Thyroid gland (tissue), 4 donors: ENCODE measurements around the gene LPCAT1. TPM values are rescaled to one million over a fixed set of nuclear protein-coding genes. Genes with fewer than 3 reads are reported as not detected.
"Not testable (repeated sequence)": the region's sequence is repeated elsewhere in the genome, so short reads cannot be mapped to it uniquely, and the experiment has no call there.

Experiments used
- DNase-seq, 2 donors: peaks; one replicate each; pipeline ENCODE4 v3.0.0-alpha.2; 2019
- H3K27ac ChIP-seq, 3 donors: fragments of 200-600 bp; sonication (generic); 1 replicate in 2 of 3; 2 replicates in 1 of 3; pipeline ENCODE4 v1.5.1; 2016 to 2019; ENCODE audit warnings: mild to moderate bottlenecking in 1 of 3, moderate library complexity in 1 of 3
- H3K27me3 ChIP-seq: fragments of 200-600 bp; sonication (generic); one replicate; pipeline ENCODE4 v1.5.1; 2019
- H3K36me3 ChIP-seq, 2 donors: fragments of 200-600 bp; sonication (generic); one replicate each; pipeline ENCODE4 v1.5.1; 2016 to 2019
- H3K4me1 ChIP-seq, 2 donors: fragments of 200-600 bp; sonication (generic); one replicate each; pipeline ENCODE4 v1.5.1; 2017 to 2019
- H3K4me3 ChIP-seq, 3 donors: fragments of 200-600 bp; sonication (generic); replicated peaks in 1 of 3; 1 replicate in 2 of 3; 2 replicates in 1 of 3; pipeline ENCODE4 v1.5.1; 2016; ENCODE audit warnings: mild to moderate bottlenecking in 1 of 3
- H3K9me3 ChIP-seq: fragments of 200-600 bp; sonication (generic); one replicate; pipeline ENCODE4 v1.5.1; 2017
- POLR2A ChIP-seq, 2 donors: fragments of 450-650 bp; IDR thresholded peaks; one replicate each; pipeline ENCODE4 v1.6.1; 2017; ENCODE audit warnings: antibody characterized with exemption in 2 of 2, mild to moderate bottlenecking in 2 of 2, moderate library complexity in 1 of 2
- WGBS, 2 donors: methylation state at CpG; one replicate each; pipeline ENCODE4 v1.1.5; 2017; 5-methylcytosine and 5-hydroxymethylcytosine counted together
- intact Hi-C: fragments of 100-400 bp; cut with DNase I; formaldehyde crosslinking; loops from one replicate; pipeline ENCODE4 v1.15.1; 2023
- total RNA-seq, 4 donors: library from RNA; depleted of rRNA; stranded (reverse); fragments of >200 nt; gene quantifications; one replicate each; pipeline ENCODE4 v1.2.3, GENCODE V29; 2016
- TF ChIP-seq, protein P1 (sequence below), 6 experiments: fragments of 200-600 bp in 3 of 6; fragments of 450-650 bp in 3 of 6; sonication (generic) in 3 of 6; IDR thresholded peaks; one replicate each; pipeline ENCODE4 v1.5.1; 2016 to 2019; ENCODE audit warnings: antibody characterized with exemption in 6 of 6, mild to moderate bottlenecking in 2 of 6, inconsistent platforms in 1 of 6, moderate library complexity in 1 of 6

LPCAT1 gene, protein sequence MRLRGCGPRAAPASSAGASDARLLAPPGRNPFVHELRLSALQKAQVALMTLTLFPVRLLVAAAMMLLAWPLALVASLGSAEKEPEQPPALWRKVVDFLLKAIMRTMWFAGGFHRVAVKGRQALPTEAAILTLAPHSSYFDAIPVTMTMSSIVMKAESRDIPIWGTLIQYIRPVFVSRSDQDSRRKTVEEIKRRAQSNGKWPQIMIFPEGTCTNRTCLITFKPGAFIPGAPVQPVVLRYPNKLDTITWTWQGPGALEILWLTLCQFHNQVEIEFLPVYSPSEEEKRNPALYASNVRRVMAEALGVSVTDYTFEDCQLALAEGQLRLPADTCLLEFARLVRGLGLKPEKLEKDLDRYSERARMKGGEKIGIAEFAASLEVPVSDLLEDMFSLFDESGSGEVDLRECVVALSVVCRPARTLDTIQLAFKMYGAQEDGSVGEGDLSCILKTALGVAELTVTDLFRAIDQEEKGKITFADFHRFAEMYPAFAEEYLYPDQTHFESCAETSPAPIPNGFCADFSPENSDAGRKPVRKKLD
- 10 to 100 TPM; 30.9 to 35.7 (median 33.3) TPM for total RNA-seq

DNA sequence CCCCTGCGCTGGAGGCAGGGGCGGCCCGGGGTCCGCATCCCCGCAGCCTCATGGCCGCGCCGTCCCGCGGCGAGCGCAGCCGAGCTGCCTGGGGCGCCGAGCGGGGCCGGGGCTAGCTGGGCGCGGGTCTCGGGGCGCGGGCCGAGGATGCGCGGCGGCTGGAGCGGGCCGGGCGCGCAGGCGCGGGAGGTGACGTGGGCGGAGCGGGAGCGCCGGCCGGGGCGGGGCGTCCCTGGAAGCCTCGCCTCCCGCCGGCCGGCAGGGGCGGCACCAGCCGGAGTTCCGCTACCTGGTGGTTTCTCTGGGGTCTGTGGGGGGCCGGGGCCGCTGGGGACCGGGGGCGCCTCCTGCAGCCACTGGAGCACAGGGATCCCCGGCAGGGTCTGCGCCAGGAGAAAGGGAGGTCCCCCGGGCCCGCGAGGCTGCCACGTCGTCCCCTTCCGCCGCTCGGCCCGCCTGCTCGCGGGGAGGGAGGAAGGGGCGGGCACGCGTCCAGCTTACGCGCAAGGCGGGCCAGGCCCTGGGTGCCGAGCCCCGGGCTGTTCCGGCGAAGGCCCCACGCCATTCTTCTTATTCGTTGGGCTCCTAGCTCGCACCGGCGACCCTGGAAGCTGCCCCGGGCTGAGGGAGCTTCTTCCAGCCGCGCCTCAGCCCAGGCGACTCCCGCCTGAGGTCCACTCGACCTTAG is at the start of gene LPCAT1:
Gene LPCAT1, minus strand, starts transcription at position 168 of the 688 bp plus-strand sequence. Its CDS starts 116 bp downstream, at position 52.
- peak; percentile 68 to 69 for DNase-seq
- Histone ChIP-seq H3K27ac (peak within 1 kb of the TSS; percentile 66 to 85 (median 81)), H3K9me3 (no peaks in the 10 kb centered on the region), H3K36me3 (no peaks in the 10 kb centered on the region), H3K4me3 (peak within 1 kb of the TSS in 2 of 3 donors; percentile 66 to 71), H3K27me3 (no peaks in the 10 kb centered on the region), H3K4me1 (peaks cover 3 to 19% of the 10 kb centered on the region in 2 donors)
- 1 to 35% methylated on average over 8 to 24 of the region's 85 CpGs for WGBS, 2 donors
- intact Hi-C loops, result no loop called here
- TF ChIP-seq, protein P1, sequence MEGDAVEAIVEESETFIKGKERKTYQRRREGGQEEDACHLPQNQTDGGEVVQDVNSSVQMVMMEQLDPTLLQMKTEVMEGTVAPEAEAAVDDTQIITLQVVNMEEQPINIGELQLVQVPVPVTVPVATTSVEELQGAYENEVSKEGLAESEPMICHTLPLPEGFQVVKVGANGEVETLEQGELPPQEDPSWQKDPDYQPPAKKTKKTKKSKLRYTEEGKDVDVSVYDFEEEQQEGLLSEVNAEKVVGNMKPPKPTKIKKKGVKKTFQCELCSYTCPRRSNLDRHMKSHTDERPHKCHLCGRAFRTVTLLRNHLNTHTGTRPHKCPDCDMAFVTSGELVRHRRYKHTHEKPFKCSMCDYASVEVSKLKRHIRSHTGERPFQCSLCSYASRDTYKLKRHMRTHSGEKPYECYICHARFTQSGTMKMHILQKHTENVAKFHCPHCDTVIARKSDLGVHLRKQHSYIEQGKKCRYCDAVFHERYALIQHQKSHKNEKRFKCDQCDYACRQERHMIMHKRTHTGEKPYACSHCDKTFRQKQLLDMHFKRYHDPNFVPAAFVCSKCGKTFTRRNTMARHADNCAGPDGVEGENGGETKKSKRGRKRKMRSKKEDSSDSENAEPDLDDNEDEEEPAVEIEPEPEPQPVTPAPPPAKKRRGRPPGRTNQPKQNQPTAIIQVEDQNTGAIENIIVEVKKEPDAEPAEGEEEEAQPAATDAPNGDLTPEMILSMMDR (IDR thresholded peaks at IDR 0.05), result peak in 1 of 6 experiments; percentile 16
- peak in 1 of 2 donors; percentile 61 for TF ChIP-seq POLR2A (IDR thresholded peaks at IDR 0.05)

DNA sequence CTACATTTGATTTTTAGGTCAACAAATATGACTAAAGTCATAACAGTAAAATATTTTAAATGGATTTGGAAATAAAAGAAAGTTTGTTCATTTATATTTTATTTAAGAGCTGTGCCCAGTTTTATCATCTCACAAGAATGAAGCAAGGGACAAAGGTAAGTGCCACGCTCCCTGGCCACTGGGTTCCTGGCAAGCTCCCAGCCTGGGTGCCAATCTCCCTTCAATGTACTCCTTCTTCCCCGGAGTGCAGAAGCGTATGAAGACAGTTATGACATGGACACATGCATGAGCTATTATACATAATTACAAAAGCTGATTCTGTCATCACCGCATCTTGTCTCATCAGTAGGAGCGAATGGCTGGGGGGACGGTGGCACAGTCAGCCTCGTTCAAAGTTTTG is 48.1 kb upstream of the LPCAT1 start:
- H3K27ac ChIP-seq, H3K36me3 ChIP-seq, DNase-seq, intact Hi-C loops, H3K27me3 ChIP-seq, H3K4me3 ChIP-seq, H3K9me3 ChIP-seq: not testable (repeated sequence)
- H3K4me1 ChIP-seq, result peaks cover 12 to 16% of the 10 kb centered on the region in 2 donors
- WGBS, 2 donors, result 96 to 97% methylated on average over 7 of the region's 7 CpGs

DNA sequence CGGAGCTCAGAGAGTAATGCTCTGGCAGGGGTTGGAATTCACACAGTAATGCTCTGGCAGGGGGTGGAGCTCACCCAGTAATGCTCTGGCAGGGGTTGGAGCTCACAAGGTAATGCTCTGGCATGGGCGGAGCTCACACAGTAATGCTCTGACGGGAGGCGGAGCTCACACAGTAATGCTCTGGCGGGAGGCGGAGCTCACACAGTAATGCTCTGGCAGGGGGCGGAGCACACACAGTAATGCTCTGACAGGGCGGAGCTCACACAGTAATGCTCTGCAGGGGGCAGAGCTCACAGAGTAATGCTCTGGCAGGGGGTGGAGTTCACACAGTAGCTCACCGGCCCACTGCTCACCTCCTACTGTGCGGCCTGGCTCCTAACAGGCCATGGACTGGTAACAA is 47.2 kb upstream of the LPCAT1 start:
- TF ChIP-seq, protein P1 (IDR thresholded peaks at IDR 0.05), result no peak
- TF ChIP-seq POLR2A (IDR thresholded peaks at IDR 0.05), result no peak
- Histone ChIP-seq H3K4me1 (peaks cover 12 to 16% of the 10 kb centered on the region in 2 donors), H3K4me3 (no peak overlapping the region), H3K9me3 (no peaks in the 10 kb centered on the region), H3K27ac (no peak overlapping the region), H3K27me3 (no peaks in the 10 kb centered on the region), H3K36me3 (peaks cover 0 to 3% of the 10 kb centered on the region in 2 donors)
- intact Hi-C loops, result no loop called here
- no peak for DNase-seq
- 91 to 99% methylated on average over 9 to 10 of the region's 10 CpGs for WGBS, 2 donors

DNA sequence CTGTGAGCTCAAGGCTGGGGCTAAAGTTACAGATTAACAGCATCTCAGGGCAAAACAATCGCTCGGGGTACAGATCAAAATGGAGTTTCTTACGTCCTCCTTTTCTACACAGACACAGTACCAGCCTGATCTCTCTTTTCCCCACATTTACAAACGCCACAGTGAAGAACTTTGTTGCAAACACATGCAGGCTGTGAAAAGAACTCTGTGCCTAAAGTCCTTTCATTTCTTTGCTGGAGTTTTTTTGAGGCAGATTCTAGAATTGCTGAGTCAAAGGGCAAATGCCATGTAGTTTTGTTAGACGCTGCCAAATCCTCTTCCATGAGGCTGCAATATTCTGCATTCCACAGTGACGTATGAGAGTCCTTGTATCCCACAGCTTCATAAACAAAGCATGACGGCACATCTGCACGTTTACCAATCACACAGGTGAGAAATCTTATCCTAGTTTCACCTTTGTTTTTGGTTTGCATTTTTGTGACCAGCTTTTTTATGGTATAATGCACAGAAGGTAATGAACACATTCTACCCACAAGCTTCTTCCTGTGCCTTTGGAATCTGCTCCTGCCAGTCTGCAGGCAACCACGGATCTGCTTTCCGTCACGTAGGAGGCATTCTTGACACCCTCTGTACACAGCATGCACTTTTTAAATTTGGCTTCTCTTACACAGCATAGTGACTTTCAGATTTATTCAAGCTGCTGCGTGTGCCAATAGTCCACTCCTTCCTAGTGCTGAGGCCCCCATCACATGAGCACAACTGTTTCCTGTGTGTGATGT is 44.6 kb upstream of the LPCAT1 start:
- no peak overlapping the region for H3K4me3 ChIP-seq
- peak; percentile 49 to 65 for DNase-seq
- TF ChIP-seq POLR2A (IDR thresholded peaks at IDR 0.05), result no peak
- TF ChIP-seq, protein P1 (IDR thresholded peaks at IDR 0.05), result no peak
- no peaks in the 10 kb centered on the region for H3K27me3 ChIP-seq
- intact Hi-C loops, result no loop called here
- WGBS, 2 donors, result 26 to 37% methylated on average over 12 of the region's 12 CpGs
- H3K9me3 ChIP-seq, result no peaks in the 10 kb centered on the region
- peak overlapping the region; percentile 59 to 77 (median 76) for H3K27ac ChIP-seq
- peaks cover 0 to 3% of the 10 kb centered on the region in 2 donors for H3K36me3 ChIP-seq
- peaks cover 12 to 16% of the 10 kb centered on the region in 2 donors for H3K4me1 ChIP-seq

DNA sequence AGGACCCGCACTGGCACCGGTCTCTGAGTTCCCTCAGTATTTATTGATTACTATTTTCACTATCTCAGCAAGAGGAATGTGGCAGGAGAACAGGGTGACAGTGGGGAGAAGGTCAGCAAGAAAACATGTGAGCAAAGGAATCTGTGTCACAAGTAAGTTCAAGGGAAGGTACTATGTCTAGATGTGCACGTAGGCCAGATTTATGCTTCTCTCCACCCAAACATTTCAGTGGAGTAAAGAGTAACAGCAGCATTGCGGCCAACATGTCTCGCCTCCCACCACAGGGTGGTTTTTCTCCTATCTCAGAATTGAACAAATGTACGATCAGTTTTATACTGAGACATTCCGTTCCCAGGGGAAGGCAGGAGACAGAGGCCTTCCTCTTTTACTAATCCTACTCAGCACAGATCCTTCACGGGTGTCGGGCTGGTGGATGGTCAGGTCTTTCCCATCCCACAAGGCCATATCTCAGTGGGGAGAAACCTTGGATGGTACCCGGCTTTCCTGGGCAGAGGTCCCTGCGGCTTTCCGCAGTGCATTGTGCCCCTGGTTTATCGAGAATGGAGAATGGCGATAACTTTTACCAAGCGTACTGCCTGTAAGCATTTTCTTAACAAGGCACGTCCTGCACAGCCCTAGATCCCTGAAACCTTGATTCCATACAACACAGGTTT is 43.9 kb upstream of the LPCAT1 start:
- H3K4me3 ChIP-seq, H3K36me3 ChIP-seq, H3K9me3 ChIP-seq, H3K27me3 ChIP-seq, intact Hi-C loops, DNase-seq: not testable (repeated sequence)
- Histone ChIP-seq H3K27ac (peak overlapping the region; percentile 59 to 77 (median 76)), H3K4me1 (peaks cover 12 to 16% of the 10 kb centered on the region in 2 donors)
- 94% methylated on average over 16 of the region's 16 CpGs for WGBS, 2 donors
